ENCODE data around the gene ZMYND8. TPM values are rescaled to one million over a fixed set of nuclear protein-coding genes. Genes with fewer than 3 reads are reported as not detected.
A peak's percentile ranks its signal among the peaks of the same experiment; 100 is the strongest.

ZMYND8 gene
- total RNA-seq, 1 donor from 2014 or later = 109 TPM

DNA sequence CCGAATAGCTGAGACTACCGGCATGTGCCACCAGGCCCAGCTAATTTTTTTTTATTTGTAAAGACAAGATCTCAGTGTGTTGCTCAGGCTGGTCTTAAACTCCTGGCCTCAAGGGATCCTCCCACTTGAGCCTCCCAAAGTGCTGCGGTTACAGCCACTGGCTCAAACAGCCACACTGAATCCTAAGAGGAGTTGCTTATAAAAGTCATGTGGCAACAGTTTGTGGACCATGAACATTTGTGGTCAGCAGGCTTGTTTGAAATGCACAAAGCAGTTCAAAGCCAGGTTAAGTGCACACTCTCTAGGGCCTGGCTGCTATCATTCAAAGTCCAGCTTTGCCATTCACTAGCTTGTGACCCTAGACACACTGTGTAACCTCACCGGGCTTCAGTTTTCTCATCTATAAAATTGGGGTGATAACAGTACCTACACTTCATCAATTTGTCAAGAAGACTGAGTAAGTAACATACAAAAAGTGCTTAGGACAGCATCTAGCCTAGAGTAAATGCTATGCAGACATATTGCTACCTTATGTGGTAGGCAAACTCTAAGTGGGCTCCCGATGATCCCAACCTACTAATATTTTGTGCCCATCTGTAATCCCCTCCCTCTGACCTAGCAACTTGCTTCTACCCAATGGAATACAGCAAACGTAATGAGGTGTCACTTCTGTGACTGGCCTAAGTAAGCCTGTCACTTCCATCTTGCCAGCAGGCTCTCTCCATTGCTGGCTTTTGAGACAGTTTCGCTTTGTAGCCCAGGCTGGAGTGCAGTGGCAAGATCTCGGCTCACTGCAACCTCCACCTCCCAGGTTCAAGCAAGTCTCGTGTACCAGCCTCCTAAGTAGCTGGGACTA is 122.9 kb downstream of the ZMYND8 start:
- no peak overlapping the region for H3K27ac Mint-ChIP-seq (ENCODE audit: unreplicated experiment)
- H3K36me3 Mint-ChIP-seq (ENCODE audit: low read depth, unreplicated experiment) = peaks cover 45% of the 10 kb centered on the region

GRCh38 chr20:47232518-47232917 is 124.0 kb downstream of the ZMYND8 start:
- H3K27me3 Mint-ChIP-seq (ENCODE audit: unreplicated experiment) = peaks cover 1% of the 10 kb centered on the region
- H3K4me3 Mint-ChIP-seq (ENCODE audit: unreplicated experiment) = no peak overlapping the region
- DNase-seq (ENCODE audit: low spot score) = no peak
- H3K9me3 Mint-ChIP-seq (ENCODE audit: unreplicated experiment) = no peaks in the 10 kb centered on the region
- H3K27ac Mint-ChIP-seq (ENCODE audit: unreplicated experiment) = no peak overlapping the region
- H3K36me3 Mint-ChIP-seq (ENCODE audit: low read depth, unreplicated experiment) = peaks cover 43% of the 10 kb centered on the region
- H3K4me1 Mint-ChIP-seq (ENCODE audit: unreplicated experiment) = peaks cover 4% of the 10 kb centered on the region
- TF ChIP-seq, protein P1, sequence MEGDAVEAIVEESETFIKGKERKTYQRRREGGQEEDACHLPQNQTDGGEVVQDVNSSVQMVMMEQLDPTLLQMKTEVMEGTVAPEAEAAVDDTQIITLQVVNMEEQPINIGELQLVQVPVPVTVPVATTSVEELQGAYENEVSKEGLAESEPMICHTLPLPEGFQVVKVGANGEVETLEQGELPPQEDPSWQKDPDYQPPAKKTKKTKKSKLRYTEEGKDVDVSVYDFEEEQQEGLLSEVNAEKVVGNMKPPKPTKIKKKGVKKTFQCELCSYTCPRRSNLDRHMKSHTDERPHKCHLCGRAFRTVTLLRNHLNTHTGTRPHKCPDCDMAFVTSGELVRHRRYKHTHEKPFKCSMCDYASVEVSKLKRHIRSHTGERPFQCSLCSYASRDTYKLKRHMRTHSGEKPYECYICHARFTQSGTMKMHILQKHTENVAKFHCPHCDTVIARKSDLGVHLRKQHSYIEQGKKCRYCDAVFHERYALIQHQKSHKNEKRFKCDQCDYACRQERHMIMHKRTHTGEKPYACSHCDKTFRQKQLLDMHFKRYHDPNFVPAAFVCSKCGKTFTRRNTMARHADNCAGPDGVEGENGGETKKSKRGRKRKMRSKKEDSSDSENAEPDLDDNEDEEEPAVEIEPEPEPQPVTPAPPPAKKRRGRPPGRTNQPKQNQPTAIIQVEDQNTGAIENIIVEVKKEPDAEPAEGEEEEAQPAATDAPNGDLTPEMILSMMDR (IDR thresholded peaks at IDR 0.05; ENCODE audit: unreplicated experiment) = no peak

More for the DNA sequence above, 122.9 kb downstream of the ZMYND8 start:
- Mint-ChIP-seq H3K9me3 (ENCODE audit: unreplicated experiment) (no peaks in the 10 kb centered on the region), H3K27me3 (ENCODE audit: unreplicated experiment) (peaks cover 1% of the 10 kb centered on the region), H3K4me1 (ENCODE audit: unreplicated experiment) (peaks cover 4% of the 10 kb centered on the region), H3K4me3 (ENCODE audit: unreplicated experiment) (no peak overlapping the region)
- TF ChIP-seq, protein P1 (IDR thresholded peaks at IDR 0.05; ENCODE audit: unreplicated experiment) = no peak
- no peak for DNase-seq (ENCODE audit: low spot score)

DNA sequence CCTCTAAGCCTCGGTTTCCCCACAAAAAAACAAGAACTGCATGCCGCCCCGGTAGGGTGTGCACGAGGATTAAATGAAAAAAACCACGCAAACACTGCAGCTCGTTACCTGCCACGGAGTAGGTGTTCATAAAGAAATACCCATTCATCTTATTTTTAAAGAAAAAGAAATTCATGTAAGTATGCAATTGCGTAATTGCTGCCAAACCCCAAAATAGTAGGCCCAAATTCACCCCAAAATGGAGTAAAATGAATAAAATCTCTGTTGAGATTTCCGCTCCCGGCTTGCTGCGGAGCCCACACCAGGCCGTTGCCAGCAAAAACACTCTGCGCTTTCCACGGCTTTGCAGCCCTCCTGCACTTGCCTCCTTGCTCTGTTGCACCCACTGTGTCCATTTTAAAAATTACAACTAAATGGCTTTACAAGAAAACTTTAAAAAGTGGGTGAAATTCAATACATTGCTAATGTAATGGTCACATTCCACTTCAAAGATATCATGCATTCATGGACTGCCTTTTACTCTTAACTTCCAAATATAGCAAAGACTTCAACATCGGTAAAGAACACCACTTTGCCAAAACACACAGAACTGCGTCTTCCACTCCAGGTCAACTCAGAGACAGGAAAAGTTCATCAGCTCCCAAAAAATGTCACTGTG is 125.0 kb downstream of the ZMYND8 start:
- Mint-ChIP-seq H3K4me1 (ENCODE audit: unreplicated experiment) (peaks cover 4% of the 10 kb centered on the region), H3K27me3 (ENCODE audit: unreplicated experiment) (peaks cover 1% of the 10 kb centered on the region), H3K27ac (ENCODE audit: unreplicated experiment) (peak overlapping the region; percentile 32), H3K4me3 (ENCODE audit: unreplicated experiment) (peak overlapping the region; percentile 26), H3K36me3 (ENCODE audit: low read depth, unreplicated experiment) (peaks cover 41% of the 10 kb centered on the region), H3K9me3 (ENCODE audit: unreplicated experiment) (no peaks in the 10 kb centered on the region)
- TF ChIP-seq, protein P1 (IDR thresholded peaks at IDR 0.05; ENCODE audit: unreplicated experiment) = no peak
- DNase-seq (ENCODE audit: low spot score) = no peak

- Mint-ChIP-seq H3K36me3 (ENCODE audit: low read depth, unreplicated experiment) (peaks cover 45% of the 10 kb centered on the region), H3K27me3 (ENCODE audit: unreplicated experiment) (peaks cover 1% of the 10 kb centered on the region), H3K4me1 (ENCODE audit: unreplicated experiment) (peaks cover 4% of the 10 kb centered on the region), H3K27ac (ENCODE audit: unreplicated experiment) (peak overlapping the region; percentile 2), H3K4me3 (ENCODE audit: unreplicated experiment) (peak overlapping the region; percentile 32), H3K9me3 (ENCODE audit: unreplicated experiment) (no peaks in the 10 kb centered on the region)
- TF ChIP-seq, protein P1 (IDR thresholded peaks at IDR 0.05; ENCODE audit: unreplicated experiment) = no peak
- DNase-seq (ENCODE audit: low spot score) = no peak
These were observed 125.7 kb downstream of the ZMYND8 start for GRCh38 chr20:47230811-47231256.
